Right ventricle myocardium inferior (tissue), 1 donor: Measurements from ENCODE around the gene BLID. TPM values are rescaled to one million over a fixed set of nuclear protein-coding genes. Genes with fewer than 3 reads are reported as not detected.

Source experiments
- ATAC-seq: fragments of 200-7000 bp; cut with Tn5 transposase; one replicate; pipeline ENCODE4 v1.9.1; 2020; ENCODE audit warnings: mild to moderate bottlenecking, moderate library complexity
- DNase-seq: peaks from one replicate; pipeline ENCODE4 v3.0.0; 2021; ENCODE audit errors: missing footprints
- intact Hi-C: fragments of 100-400 bp; cut with DNase I; formaldehyde crosslinking; loops from one replicate; pipeline ENCODE4 v1.11.0; 2022
- long read RNA-seq: library from polyadenylated mRNA; unstranded; transcript quantifications from one replicate; pipeline ENCODE4 v2.0.0, GENCODE V29; 2021
- total RNA-seq: library from RNA; stranded (reverse); fragmentation: NEBNext Ultra II Directional; extraction: Animal tissue kit (Norgen Biotek cat#: 25700); gene quantifications from one replicate; pipeline ENCODE4 v1.2.1, GENCODE V29; 2021
- donor health status: DM: no; HTN: yes; CAD: no; lungs with severe emphysema.

The BLID gene, protein sequence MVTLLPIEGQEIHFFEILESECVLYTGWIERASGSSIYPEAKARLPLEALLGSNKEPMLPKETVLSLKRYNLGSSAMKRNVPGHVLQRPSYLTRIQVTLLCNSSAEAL
- not detected for total RNA-seq
- long read RNA-seq: 0 reads

DNA sequence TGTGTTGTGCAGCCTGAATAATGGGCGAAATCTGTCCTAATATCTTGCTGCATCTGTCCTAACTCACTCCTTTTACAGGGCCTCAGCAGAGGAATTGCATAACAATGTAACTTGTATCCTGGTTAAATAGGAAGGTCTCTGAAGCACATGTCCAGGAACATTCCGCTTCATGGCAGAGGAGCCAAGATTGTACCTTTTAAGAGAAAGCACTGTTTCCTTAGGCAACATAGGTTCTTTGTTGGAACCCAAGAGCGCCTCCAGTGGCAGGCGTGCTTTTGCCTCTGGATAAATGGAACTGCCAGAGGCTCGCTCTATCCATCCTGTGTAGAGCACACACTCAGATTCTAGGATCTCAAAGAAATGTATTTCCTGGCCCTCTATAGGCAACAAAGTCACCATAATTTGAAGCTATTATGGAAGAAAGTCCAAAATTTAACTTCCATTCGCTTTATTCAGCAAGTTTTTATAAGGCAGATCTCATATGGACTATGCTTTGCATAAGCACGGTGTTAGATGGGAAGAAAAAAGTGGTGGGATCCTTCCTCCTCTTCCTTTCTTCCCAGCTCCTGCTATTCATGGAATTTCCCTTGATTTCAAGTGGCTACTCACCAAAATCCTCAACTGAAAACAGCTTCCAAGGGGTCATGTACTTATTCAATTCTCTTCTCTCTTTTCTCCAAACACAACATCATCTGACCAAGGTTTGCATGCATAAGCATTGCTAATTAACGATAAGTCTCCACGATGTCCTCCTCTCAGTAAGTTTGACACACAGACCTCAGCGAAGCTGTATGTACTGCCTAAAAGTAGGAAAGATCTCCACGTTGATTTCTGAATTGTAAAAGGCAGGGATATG, at the start of gene BLID:
Gene BLID (minus strand): TSS at position 692 of the 856 bp plus-strand sequence. CDS start 293 bp downstream, at position 399.
- intact Hi-C loops: no loop called here
- ATAC-seq: peak; percentile 31

DNA sequence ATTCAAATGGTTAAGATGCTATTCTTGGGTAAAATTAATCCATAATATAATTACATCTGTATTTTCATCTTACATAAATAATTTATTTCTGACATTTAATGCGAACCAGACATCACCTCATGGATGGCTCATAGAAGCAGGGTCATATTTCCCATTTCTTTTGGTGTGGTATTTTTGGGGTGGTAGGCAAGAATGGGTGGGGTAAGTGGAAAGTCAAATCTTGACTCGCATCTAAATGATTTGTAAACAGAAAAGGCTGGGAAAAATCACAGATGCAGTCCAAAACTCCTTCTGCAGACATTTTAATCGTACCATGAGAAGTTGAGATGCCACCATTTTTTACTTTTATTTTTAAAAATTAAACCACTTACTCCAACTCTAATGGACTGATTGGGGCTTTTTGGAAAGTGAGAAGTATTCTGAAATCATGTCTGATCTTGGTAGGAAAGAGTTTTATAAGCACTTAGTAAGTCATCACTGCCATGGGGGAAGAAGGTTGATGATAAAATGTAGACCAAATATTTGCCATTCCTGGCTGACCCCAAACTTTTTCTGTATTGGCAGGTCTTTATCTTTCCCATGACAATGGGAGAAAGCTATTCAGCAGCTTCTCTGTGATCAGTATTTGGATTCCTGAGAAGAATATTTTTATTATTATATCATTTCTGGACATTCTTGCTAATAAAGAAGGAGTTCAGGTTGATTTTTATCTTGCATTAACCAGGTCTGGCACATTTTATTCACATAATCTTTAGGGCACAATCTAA, 47.2 kb upstream of the BLID start:
- DNase-seq (no peak), ATAC-seq (no peak)
- intact Hi-C loops: no loop called here

More for the DNA sequence above, at the start of gene BLID:
- no peak for DNase-seq

DNA sequence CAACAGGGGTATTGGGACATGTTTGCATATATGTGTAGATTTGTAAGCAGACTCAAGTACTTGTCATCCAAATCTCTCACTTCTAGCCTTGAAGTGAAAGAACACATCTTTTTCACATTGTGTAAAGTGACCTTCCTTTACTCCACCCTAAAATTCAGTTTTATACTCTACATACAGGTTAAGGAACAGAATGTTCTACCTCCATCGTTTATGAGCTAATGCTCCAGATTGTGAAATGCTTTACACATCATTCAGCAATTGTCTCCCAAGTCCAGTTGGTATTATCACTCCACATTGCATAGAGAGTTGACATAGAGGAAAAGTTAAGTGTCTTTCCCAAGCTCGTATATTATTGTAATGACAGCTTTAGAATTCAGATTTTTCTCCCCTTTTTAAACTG, 46.1 kb upstream of the BLID start:
- no peak for ATAC-seq
- intact Hi-C loops: no loop called here

DNA sequence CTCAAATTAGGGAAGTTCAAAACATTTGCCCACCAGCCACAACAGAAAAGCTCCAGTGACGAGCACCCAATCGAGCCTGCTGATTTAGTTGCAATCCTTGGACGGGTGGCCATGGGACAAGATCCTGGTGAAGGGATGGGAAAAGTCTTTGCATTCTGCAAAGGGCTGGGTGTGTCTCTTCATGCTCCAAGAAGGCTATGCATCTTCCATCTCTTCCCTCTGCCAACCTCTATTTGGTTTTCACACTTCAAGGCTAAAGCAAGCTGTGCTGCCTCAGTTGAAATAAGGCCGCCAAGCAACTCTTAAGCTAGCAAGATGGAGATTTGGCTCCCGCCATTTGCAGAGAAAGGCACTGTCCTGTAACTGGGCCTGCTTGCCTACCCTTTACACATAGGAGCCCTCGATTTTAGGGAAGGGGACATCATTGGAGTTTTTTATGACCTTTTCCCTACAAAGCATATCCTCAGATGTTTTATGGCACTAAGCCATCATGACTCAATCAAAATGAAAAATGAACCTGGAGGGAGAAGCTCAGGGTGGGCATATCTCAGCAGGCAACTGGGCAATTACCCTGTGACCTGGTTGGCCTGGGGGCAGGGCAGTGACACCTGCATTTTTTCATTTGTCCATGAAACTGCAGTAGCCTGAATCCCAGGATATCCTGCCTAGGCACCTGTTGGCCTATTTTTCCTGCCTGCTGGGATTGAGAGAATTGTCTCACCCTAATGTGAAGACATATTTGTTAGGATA, 45.0 kb upstream of the BLID start:
- intact Hi-C loops: no loop called here
- no peak for DNase-seq
- no peak for ATAC-seq

More for the DNA sequence above, 46.1 kb upstream of the BLID start:
- no peak for DNase-seq

DNA sequence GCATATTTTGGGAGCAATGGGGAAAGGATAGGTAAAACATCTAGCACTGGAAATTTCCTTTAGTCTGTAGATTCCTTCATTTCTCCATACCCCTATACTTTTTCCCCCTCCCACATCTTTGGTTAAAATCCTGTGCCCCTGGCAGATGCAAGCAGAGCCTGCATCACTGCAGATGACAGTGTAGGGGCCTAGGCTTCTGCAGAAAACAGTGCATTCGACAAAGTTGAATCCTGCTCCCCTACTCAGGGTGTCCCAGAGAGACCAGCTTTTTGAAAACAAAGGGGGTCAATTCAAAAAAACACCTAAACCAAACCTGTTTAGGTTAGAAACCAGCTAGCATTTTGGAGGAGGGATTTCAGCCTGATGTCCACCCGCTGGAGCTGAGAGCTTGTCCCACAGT, 43.8 kb upstream of the BLID start:
- intact Hi-C loops: no loop called here
- ATAC-seq (no peak), DNase-seq (no peak)

DNA sequence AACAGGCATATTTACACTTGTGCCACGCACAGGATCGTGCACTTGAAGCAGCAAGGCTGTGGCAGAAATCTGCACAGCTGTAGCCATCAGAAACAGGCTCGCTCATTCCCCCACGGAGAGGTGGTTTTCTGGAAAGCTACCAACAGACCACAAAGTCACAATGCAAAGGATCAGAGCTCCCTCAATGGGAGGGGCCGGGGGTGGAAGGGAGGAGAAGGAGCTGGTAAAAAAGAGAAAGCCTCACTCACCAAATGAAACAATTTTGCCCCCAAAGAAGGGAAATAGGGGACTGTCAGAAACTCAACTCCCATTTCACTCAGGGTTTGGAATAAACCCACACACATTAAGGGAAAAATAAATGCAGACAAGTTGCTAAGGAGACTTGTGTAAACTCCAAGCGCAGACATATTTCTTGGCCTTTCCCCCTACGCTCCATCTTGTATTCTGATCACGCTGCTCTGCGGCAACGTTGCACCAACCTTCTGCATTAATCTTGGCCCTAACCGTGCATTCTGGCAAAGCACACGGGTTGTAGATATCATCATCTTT, 43.2 kb upstream of the BLID start:
- DNase-seq: no peak
- ATAC-seq: peak; percentile 62
- intact Hi-C loops: no loop called here

DNA sequence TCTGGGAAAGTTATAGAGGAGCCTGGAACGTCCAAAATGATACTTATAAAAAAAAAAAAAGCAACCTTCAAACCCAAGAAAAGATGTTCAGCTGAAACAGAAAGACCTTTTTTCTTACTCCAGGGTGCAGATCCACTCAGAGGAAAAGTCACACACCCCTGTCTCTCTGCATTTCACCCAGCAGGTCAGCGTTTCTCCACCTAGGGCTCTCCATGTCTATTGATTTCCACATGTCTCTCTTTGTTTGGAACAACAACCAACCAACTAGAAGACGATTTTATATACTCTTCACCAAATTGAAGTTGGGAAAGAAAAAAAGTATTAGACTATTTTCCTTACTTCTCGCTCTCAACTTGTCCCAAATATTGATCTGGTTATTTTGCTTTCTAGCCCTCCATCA, 42.2 kb upstream of the BLID start:
- intact Hi-C loops: no loop called here
- no peak for ATAC-seq

DNA sequence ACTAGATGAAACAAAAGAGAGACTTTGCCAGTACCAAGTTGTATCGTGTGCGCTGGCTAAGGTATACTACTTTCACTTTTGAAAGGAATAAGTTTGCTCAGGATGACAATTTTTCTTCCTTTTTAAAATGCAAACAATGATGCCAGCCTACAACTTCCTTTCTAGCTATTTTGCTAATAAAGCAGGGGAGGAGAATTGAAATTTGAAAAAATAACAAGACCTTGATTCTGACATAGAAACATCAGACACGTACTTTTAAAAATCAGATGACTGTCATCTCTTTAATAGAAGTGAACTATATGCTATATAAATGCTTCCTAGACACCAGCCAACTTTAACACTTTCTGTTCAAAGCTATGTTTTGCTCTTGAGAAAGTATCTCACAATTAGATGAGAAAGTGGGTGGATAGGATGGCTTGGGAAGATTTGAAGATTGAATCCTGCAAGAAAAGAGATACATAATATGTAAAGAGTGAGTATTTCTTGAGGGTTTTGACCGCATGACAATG, 41.7 kb upstream of the BLID start:
- intact Hi-C loops: no loop called here
- DNase-seq (no peak), ATAC-seq (no peak)

More for the DNA sequence above, 42.2 kb upstream of the BLID start:
- no peak for DNase-seq

DNA sequence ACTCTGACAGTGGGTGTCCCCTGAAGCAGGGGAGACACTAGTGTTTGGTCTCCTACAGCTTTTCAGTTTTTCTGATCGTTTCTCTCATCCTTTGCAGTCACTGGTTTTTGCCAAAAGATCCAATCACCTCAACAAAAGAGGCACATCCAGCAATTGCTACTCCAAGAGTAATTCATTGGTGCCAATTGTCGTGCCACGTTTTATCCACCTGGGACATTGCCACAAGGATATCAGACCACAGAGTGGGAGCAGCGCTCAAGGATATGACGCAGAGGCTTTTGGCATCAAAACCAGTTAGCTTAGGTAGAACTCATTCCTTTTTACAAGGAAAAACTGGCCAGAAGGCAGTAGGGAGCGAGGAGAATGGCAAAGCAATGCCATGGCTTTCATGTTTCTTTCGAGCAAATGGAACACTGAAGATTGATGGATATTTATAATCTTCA, 40.9 kb upstream of the BLID start:
- no peak for DNase-seq
- intact Hi-C loops: no loop called here
- ATAC-seq: peak; percentile 56

DNA sequence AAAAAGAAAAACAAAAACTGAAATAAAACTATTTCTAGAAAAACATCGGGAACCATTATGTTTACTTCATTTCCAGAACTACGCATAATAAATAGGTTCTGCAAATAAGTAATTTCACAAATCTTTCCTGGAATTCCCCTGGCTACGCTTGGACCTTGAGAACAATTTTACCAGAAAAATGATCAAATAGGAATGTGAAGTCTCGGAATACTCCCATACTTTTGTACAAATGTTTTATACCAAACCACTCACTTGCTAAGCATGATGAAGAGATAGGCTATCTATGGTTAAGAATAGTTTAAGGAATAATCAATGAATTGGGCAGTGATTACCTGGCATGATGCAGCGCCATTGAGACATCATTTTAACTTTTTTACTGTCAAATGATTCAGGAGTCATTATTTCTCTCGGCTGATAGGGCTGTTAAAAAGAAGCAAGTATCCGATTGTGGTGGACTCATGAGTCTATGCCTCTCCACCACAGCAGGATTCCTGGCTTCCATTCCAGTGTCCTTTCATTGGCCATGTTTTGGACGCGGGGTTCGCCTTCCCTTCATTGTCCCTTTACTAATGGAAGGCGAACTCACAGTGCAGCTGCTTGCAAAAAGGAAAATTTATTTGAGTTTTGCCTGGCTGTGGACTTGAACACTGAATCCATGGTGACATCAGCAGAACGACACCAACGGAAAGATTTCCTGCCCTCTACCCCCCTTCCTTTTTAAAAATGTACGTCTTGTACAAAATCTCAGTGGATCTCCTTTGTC, 39.9 kb upstream of the BLID start:
- ATAC-seq: no peak

DNA sequence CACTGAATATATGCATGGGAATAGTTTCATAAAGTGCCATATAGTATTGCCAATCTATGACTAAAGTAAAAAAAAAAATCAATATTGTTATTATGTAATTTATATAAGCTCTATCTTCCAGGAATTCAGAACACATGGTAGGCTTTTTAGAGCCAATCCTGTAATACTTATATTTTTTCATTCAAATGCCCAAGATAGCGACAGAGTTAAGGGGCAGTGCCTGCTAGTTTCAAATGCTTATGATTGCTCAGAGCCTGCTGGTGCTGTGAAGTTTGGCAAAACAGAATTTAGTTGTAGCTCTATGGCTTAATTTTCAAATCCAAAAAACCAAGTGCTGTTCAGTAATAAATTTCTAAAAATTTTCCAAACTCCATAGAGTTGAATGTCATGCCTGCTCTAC, 39.0 kb upstream of the BLID start:
- intact Hi-C loops: no loop called here
- DNase-seq (no peak), ATAC-seq (no peak)

More for the DNA sequence above, 39.9 kb upstream of the BLID start:
- intact Hi-C loops: no loop called here
- DNase-seq: no peak

DNA sequence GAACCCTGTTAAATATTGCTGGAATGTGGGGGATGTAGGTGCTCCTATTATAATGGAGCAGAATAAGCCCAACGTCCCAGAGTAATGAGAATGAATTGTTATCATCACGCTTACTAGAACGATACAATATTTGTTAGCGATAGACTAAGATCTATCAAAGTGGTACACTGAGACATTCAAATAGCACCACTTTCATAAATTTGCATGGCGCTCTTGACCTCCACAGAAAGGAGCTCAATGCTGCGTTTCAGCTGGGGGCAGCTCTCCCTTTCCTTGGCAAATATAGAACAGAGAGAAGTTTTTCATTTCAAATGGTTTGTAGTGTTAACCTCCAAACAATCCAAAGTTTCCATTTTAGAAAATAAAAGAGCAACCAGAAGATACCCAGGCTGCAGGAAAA, 38.2 kb upstream of the BLID start:
- no peak for ATAC-seq

DNA sequence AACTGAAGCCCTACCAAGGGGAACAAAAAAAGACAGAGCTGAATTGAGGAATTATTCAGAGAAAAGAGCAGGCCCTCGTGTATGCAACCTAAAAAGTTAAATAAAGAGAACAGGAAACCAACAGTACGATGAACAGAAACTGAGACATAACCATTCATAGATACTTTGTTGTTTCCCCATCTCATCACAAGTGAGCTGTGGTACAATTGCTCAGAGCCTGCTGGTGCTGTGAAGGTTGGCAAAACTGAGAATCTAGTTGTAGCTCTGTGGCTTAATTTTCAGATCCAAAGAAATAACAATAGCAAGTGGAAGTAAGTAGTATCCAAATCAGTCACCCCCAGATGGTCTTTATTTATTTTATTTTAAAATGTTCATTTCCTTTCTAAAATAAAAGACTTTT, 37.7 kb upstream of the BLID start:
- intact Hi-C loops: no loop called here
- ATAC-seq: no peak
- DNase-seq: no peak

More for the DNA sequence above, 38.2 kb upstream of the BLID start:
- no peak for DNase-seq
- intact Hi-C loops: no loop called here

DNA sequence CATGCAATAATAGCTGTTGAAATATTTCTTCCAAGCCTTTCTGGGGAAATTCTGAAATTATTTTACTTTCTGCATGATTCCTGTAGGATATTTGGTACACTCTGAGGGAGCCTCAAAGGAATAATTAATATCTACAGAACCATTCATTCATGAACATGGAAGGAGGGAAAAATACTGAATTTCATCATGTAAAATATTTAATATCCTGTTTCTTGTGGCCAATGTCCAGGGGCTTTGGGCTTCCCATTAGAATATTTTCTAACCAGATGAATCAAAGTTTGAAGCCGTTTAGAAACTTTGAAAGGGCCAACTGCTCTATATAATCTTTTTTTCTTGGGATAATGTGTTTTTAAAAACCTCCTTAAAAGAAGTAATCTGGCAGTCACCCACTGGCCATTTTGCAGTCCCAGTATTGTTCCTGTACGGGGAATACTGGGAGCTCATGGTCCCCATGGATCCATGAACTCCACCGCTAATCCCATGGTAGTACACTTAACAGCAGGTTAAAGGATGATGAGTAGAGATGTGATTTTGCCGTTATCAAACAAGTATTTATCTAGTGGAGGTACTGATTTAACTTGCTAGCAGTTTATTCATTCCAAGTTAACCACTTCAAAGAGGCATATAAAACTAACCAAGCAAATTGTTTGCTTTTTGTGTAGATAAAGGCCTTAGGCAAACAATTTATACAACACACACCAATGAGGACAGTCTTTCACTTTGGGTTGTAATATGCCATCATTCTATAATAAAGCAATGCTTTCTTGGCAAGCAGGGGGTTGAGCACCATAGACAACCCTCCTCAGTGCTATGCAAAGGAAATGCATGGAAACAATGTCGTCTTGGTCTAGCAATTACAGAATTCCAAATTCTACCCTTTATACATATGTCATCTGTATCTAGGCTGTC, 34.5 kb upstream of the BLID start:
- intact Hi-C loops: no loop called here
- DNase-seq: no peak
- ATAC-seq: no peak

DNA sequence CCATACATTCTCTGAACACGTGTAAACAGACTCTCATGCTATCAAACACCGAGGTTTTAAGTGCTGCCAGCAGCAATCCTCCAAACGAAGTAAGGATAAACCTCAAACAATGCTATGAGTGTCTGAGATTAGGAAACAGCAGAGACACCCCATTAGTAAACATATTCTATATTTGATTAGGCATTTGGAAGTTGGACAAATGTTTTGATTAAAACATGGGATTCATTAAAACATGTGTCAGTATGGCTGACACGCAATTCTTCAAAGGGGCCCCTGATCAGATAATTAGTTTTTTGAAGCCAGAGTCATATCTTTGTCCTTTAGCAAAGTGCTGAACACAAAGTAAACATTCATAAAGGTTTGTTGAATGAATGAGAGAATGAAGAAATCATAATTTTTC, 33.2 kb upstream of the BLID start:
- ATAC-seq (no peak), DNase-seq (no peak)
- intact Hi-C loops: no loop called here

DNA sequence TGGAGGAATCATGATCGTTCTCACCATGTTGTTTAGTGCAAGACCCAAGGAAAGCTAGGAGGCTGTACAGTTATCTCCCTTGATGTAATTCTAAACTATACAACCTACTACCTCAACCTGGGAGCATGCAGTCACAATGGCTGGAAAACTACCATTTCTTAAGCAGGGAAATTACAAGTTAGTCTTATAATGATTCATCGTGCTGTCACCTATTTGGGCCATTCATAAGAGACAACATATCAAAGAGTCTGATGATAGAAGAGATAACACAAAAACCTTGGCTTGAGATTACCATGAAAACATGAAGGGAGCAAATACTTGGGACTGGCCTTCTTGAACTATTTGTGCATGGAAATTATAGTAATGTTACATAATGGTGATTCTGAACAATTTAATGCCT, 30.5 kb upstream of the BLID start:
- ATAC-seq: no peak
- DNase-seq: no peak
- intact Hi-C loops: no loop called here

DNA sequence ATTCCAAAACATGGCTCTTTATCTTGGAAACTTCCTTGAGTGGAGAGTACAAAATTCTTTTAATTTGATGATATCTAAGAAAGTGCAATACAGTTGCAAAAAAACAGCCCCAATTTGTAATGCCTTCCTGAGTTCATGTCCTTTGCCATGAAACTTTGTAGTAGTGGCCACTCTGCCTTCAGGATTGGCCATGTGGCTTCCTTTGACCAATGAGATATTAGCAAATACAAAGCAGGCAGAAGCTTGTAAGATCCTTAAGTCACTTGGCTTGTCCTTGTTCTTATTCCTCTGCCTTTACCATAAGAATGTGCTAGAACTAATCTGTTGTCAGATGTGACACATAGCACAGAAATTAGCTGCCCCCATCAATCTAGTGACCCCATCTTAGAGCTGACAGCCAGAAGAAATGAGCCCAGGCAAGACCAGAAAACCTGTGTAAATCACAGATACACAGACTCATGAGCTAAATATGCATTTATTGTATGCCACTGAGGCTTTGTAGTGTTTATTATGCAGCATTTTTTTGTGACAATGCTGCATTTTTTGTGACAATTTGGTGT, 29.8 kb upstream of the BLID start:
- no peak for DNase-seq
- no peak for ATAC-seq
- intact Hi-C loops: no loop called here
